Right cardiac atrium (tissue), 5 donors: ENCODE results near the gene MYO15A. TPM values are rescaled to one million over a fixed set of nuclear protein-coding genes. Genes with fewer than 3 reads are reported as not detected.
A peak's percentile ranks its signal among the peaks of the same experiment; 100 is the strongest.

Experiments used
- ATAC-seq, 2 donors: fragments of 200-7000 bp; cut with Tn5 transposase; one replicate each; pipeline versions ENCODE4 v1.8.0 to v1.9.1; 2020; ENCODE audit warnings: moderate library complexity in 2 of 2, mild to moderate bottlenecking in 1 of 2
- DNase-seq, 3 donors: peaks; one replicate each; pipeline ENCODE4 v3.0.0-alpha.2; 2020
- H3K27ac ChIP-seq: one replicate; pipeline ENCODE4 v1.5.1; 2013; ENCODE audit warnings: mild to moderate bottlenecking, low read length, control low read depth, moderate library complexity
- H3K27me3 ChIP-seq: one replicate; pipeline ENCODE4 v1.6.1; 2013; ENCODE audit not compliant: control insufficient read depth, insufficient read depth
- H3K4me1 ChIP-seq: one replicate; pipeline ENCODE4 v1.6.1; 2013; ENCODE audit warnings: low read length; ENCODE audit not compliant: control insufficient read depth, insufficient read depth
- H3K4me3 ChIP-seq: one replicate; pipeline ENCODE4 v1.5.1; 2013; ENCODE audit warnings: low read length, control low read depth
- H3K9me3 ChIP-seq: one replicate; pipeline ENCODE4 v1.6.1; 2013; ENCODE audit warnings: low read length; ENCODE audit not compliant: control insufficient read depth
- WGBS: extraction: QIAGEN DNeasy Blood & Tissue Kit; methylation state at CpG from one replicate; pipeline ENCODE4 v1.1.7; 2013; 5-methylcytosine and 5-hydroxymethylcytosine counted together
- intact Hi-C, 4 donors: fragments of 100-400 bp; cut with DNase I; formaldehyde crosslinking; loops; one replicate each; pipeline versions ENCODE4 v1.11.0 to v1.14.0; 2022 to 2023
- polyA plus RNA-seq: library from polyadenylated mRNA; stranded (reverse); fragments of 200-250 nt; gene quantifications from one replicate; pipeline ENCODE4 v1.2.3, GENCODE V29; 2013
- total RNA-seq, 4 donors: library from RNA; stranded (reverse); fragmentation: NEBNext Ultra II Directional; extraction: Animal tissue kit (Norgen Biotek cat#: 25700); gene quantifications; one replicate each; pipeline ENCODE4 v1.2.1, GENCODE V29; 2021
- donor health status: healthy with polysubstance abuse.
- donor health status: DM: no; HTN: yes; CAD: no.
- donor health status: DM: no; HTN: no; CAD: no.
- donor health status: DM: no; HTN: yes; CAD: no; lungs with severe emphysema.
- donor health status: DM: yes; HTN: yes; CAD: no.

MYO15A gene
- total and polyA plus RNA-seq, 5 donors = 0.34 to 0.67 (median 0.59) TPM

DNA sequence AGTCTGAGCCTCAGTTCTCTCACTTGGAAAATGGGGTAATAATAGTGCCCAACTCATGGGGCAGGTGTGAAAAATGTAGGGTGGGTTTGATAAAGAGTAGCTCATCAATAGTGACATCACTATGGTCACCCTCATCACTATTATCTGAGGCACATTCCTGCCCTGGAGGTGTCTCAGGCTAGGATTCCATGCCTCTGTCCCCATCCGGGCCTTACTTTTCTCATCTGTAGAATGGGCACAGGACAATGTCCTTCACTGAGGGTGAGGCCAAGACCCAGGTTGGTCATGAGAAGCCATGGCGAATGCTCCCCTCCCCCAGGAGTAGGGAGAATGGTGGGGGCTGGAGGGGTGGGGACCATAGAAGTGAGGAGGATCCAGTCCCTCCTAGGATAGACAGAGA, 30.5 kb downstream of the MYO15A start:
- WGBS = 97% methylated on average over 2 of the region's 2 CpGs
- no peak for ATAC-seq
- no peak overlapping the region for H3K27ac ChIP-seq
- no peak overlapping the region for H3K4me3 ChIP-seq
- no peaks in the 10 kb centered on the region for H3K9me3 ChIP-seq
- DNase-seq = no peak
- H3K4me1 ChIP-seq = no peaks in the 10 kb centered on the region
- H3K27me3 ChIP-seq = no peaks in the 10 kb centered on the region
- intact Hi-C loops = no loop called here

DNA sequence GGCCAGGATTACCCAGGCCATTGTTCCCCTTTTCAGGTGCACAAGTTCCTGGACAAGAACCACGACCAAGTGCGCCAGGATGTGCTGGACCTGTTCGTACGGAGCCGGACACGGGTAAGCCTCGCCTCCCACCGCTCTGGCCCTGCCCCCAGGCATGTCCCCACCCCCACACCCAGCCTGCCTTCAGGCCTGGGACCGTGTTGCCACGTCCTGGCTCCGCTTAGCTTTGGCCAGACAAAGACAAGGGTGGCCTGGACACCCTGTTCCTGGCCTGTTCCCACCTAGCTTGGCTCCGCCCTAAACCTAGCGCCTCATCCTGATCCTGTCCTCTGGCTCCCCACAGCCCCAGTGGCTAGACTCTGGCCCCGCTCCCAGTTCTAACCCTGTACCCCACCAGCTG, 30.9 kb downstream of the MYO15A start:
- no peak overlapping the region for H3K27ac ChIP-seq
- H3K4me1 ChIP-seq = no peaks in the 10 kb centered on the region
- DNase-seq (no peak), ATAC-seq (peak in 1 of 2 donors; percentile 6)
- WGBS = 77% methylated on average over 14 of the region's 14 CpGs
- intact Hi-C loops = no loop called here
- H3K9me3 ChIP-seq = no peaks in the 10 kb centered on the region
- no peak overlapping the region for H3K4me3 ChIP-seq
- H3K27me3 ChIP-seq = no peaks in the 10 kb centered on the region

GRCh38 chr17:18139949-18140348, 31.4 kb downstream of the MYO15A start:
- H3K9me3 ChIP-seq = no peaks in the 10 kb centered on the region
- no peak overlapping the region for H3K4me3 ChIP-seq
- no peak overlapping the region for H3K27ac ChIP-seq
- intact Hi-C loops = loop anchor here in 1 of 4 donors (5.0 to 10.0 kb wide), 2 partner anchors 47 to 75 kb away; no protein-coding TSS in a partner anchor
- H3K27me3 ChIP-seq = no peaks in the 10 kb centered on the region
- DNase-seq = no peak
- H3K4me1 ChIP-seq = no peaks in the 10 kb centered on the region
- peak in 1 of 2 donors; percentile 4 for ATAC-seq
- 68% methylated on average over 3 of the region's 3 CpGs for WGBS

- intact Hi-C loops = loop anchor here in 1 of 4 donors (5.0 to 10.0 kb wide), 2 partner anchors 47 to 74 kb away; no protein-coding TSS in a partner anchor
- WGBS = 86% methylated on average over 3 of the region's 3 CpGs
- Histone ChIP-seq H3K4me1 (no peaks in the 10 kb centered on the region), H3K27me3 (no peaks in the 10 kb centered on the region), H3K27ac (no peak overlapping the region), H3K9me3 (no peaks in the 10 kb centered on the region), H3K4me3 (no peak overlapping the region)
- ATAC-seq (no peak), DNase-seq (no peak)
Measured at GRCh38 chr17:18140648-18141047, 32.1 kb downstream of the MYO15A start.

- intact Hi-C loops = loop anchor here in 1 of 4 donors (5.0 to 10.0 kb wide), 2 partner anchors 46 to 73 kb away; no protein-coding TSS in a partner anchor
- WGBS = 28% methylated on average over 9 of the region's 9 CpGs
- DNase-seq (peak in 1 of 3 donors; percentile 35), ATAC-seq (peak in 1 of 2 donors; percentile 14)
- H3K27ac ChIP-seq = no peak overlapping the region
- no peaks in the 10 kb centered on the region for H3K27me3 ChIP-seq
- H3K4me3 ChIP-seq = no peak overlapping the region
- H3K4me1 ChIP-seq = no peaks in the 10 kb centered on the region
- no peaks in the 10 kb centered on the region for H3K9me3 ChIP-seq
Measured at GRCh38 chr17:18141210-18141803, 32.8 kb downstream of the MYO15A start.

DNA sequence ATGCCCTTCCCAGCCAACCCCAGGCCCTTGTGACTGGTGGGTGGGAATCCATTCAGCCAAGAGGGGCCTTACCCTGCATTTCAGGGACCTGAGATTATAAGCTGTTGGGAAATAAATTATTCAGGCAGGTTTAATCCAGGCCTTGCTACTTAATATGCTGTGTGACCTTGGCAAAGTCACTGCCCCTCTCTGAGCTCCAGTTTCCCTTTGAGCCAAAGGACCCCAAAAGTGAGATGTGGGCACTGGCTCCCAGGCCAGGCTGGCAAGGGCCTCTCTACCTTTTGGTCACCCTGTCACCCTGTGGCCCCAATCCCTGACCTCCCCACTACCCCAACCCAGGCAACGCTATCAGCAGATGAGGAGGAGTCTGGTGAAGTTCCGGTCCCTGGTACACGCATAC, 33.9 kb downstream of the MYO15A start:
- no peaks in the 10 kb centered on the region for H3K27me3 ChIP-seq
- no peak overlapping the region for H3K4me3 ChIP-seq
- no peak overlapping the region for H3K27ac ChIP-seq
- peak in 1 of 3 donors; percentile 20 for DNase-seq
- intact Hi-C loops = loop anchor here in 1 of 4 donors (5.0 to 10.0 kb wide), 2 partner anchors 45 to 72 kb away; no protein-coding TSS in a partner anchor
- no peak for ATAC-seq
- no peaks in the 10 kb centered on the region for H3K4me1 ChIP-seq
- 87% methylated on average over 3 of the region's 3 CpGs for WGBS
- no peaks in the 10 kb centered on the region for H3K9me3 ChIP-seq

GRCh38 chr17:18143044-18143936, 34.7 kb downstream of the MYO15A start:
- no peaks in the 10 kb centered on the region for H3K27me3 ChIP-seq
- 77% methylated on average over 18 of the region's 18 CpGs for WGBS
- intact Hi-C loops = loop anchor here in 1 of 4 donors (5.0 to 10.0 kb wide), 2 partner anchors 44 to 72 kb away; no protein-coding TSS in a partner anchor

GRCh38 chr17:18144261-18144660, 35.7 kb downstream of the MYO15A start:
- no peaks in the 10 kb centered on the region for H3K9me3 ChIP-seq
- no peaks in the 10 kb centered on the region for H3K4me1 ChIP-seq
- DNase-seq = peak in 1 of 3 donors; percentile 33
- H3K27me3 ChIP-seq = no peaks in the 10 kb centered on the region
- no peak overlapping the region for H3K27ac ChIP-seq
- 80% methylated on average over 4 of the region's 4 CpGs for WGBS
- H3K4me3 ChIP-seq = no peak overlapping the region
- ATAC-seq = no peak
- intact Hi-C loops = loop anchor here in 1 of 4 donors (5.0 to 10.0 kb wide), 2 partner anchors 43 to 71 kb away; no protein-coding TSS in a partner anchor

More at GRCh38 chr17:18143044-18143936, 34.7 kb downstream of the MYO15A start:
- Histone ChIP-seq H3K9me3 (no peaks in the 10 kb centered on the region), H3K27ac (no peak overlapping the region), H3K4me3 (no peak overlapping the region), H3K4me1 (no peaks in the 10 kb centered on the region)
- ATAC-seq (no peak), DNase-seq (peak in 1 of 3 donors; percentile 47)

- no peaks in the 10 kb centered on the region for H3K4me1 ChIP-seq
- WGBS = 91% methylated on average over 1 of the region's 1 CpG
- H3K27me3 ChIP-seq = no peaks in the 10 kb centered on the region
- H3K9me3 ChIP-seq = no peaks in the 10 kb centered on the region
- DNase-seq (no peak), ATAC-seq (no peak)
- no peak overlapping the region for H3K4me3 ChIP-seq
- no peak overlapping the region for H3K27ac ChIP-seq
- intact Hi-C loops = loop anchor here in 1 of 4 donors (5.0 to 10.0 kb wide), 2 partner anchors 42 to 70 kb away; no protein-coding TSS in a partner anchor
Measured at GRCh38 chr17:18144855-18145254, 36.3 kb downstream of the MYO15A start.

DNA sequence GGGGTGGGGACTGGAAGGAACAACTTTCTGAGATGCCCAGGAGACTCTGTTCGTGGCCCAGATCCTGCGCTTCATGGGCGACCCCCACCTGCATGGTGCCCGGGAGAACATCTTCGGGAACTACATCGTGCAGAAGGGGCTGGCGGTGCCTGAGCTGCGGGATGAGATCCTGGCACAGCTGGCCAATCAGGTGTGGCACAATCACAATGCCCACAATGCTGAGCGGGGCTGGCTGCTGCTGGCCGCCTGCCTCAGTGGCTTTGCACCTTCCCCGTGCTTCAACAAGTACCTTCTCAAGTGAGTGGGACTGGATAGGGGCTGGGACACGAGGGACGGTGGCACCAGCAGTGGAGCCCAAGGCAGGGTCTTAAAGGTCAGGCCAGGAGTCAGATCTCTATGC, 37.3 kb downstream of the MYO15A start:
- DNase-seq (no peak), ATAC-seq (no peak)
- no peak overlapping the region for H3K4me3 ChIP-seq
- H3K27me3 ChIP-seq = no peaks in the 10 kb centered on the region
- no peak overlapping the region for H3K27ac ChIP-seq
- intact Hi-C loops = loop anchor here in 1 of 4 donors (10.0 kb wide), 1 partner anchor 69 kb away; no protein-coding TSS in a partner anchor
- no peaks in the 10 kb centered on the region for H3K9me3 ChIP-seq
- H3K4me1 ChIP-seq = no peaks in the 10 kb centered on the region
- WGBS = 86% methylated on average over 13 of the region's 13 CpGs

DNA sequence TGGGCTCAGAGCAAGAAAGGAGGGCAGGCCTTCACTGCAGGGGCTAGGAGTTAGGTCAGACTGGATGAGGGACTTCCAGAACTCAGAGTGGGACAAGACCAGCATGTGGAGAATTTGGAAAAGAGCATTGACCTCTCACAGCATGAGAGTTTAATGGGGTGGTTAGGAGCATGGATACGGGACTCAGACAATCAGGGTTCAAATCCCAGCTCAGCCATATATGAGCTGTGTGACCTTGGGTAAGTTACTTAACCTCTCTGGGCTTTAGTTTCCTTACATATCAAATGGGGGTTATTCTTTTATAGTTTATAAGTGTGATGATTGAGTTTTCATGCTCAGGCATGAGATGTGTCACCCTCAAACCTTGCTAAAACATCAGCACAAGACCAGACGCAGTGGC, 37.7 kb downstream of the MYO15A start:
- no peaks in the 10 kb centered on the region for H3K27me3 ChIP-seq
- intact Hi-C loops = loop anchor here in 1 of 4 donors (10.0 kb wide), 1 partner anchor 69 kb away; no protein-coding TSS in a partner anchor
- no peaks in the 10 kb centered on the region for H3K9me3 ChIP-seq
- 91% methylated on average over 2 of the region's 2 CpGs for WGBS
- H3K4me3 ChIP-seq = no peak overlapping the region
- H3K4me1 ChIP-seq = no peaks in the 10 kb centered on the region
- ATAC-seq = no peak
- no peak for DNase-seq
- no peak overlapping the region for H3K27ac ChIP-seq
